Uterus (tissue), 2 donors: Measurements from ENCODE around the gene NCOA1.

Experiments
- POLR2A ChIP-seq, 2 donors: fragments of 450-650 bp; IDR thresholded peaks; one replicate each; pipeline ENCODE4 v1.6.1; 2016; ENCODE audit warnings: antibody characterized with exemption in 2 of 2, mild to moderate bottlenecking in 1 of 2, moderate library complexity in 1 of 2
- TF ChIP-seq, protein P1 (sequence below), 4 experiments: fragments of 200-600 bp in 2 of 4; fragments of 450-650 bp in 2 of 4; sonication (generic) in 2 of 4; IDR thresholded peaks; one replicate each; pipeline ENCODE4 v1.5.1; 2016 to 2019; ENCODE audit warnings: antibody characterized with exemption in 4 of 4, mild to moderate bottlenecking in 2 of 4, moderate library complexity in 1 of 4

DNA sequence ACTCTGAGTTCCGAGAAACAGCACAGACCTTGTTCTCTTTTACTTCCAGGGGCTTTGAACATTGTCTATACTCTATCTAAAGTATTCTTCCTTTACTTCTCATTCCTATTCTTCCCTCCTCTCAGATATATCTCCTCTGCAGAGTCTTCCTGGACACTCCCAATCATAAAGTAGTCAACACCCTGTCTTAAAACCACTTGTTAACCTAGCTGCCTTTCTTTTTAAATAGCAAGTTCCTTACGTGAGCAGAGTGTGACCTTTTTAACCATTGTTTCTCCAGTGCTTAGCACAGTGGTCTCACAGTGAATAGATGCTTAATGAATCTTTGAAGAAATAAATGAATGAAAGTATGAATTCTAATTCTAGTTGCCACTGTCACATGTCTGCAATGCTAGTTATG is 254.8 kb downstream of the NCOA1 start:
- TF ChIP-seq POLR2A (IDR thresholded peaks at IDR 0.05), result no peak
- TF ChIP-seq, protein P1, sequence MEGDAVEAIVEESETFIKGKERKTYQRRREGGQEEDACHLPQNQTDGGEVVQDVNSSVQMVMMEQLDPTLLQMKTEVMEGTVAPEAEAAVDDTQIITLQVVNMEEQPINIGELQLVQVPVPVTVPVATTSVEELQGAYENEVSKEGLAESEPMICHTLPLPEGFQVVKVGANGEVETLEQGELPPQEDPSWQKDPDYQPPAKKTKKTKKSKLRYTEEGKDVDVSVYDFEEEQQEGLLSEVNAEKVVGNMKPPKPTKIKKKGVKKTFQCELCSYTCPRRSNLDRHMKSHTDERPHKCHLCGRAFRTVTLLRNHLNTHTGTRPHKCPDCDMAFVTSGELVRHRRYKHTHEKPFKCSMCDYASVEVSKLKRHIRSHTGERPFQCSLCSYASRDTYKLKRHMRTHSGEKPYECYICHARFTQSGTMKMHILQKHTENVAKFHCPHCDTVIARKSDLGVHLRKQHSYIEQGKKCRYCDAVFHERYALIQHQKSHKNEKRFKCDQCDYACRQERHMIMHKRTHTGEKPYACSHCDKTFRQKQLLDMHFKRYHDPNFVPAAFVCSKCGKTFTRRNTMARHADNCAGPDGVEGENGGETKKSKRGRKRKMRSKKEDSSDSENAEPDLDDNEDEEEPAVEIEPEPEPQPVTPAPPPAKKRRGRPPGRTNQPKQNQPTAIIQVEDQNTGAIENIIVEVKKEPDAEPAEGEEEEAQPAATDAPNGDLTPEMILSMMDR (IDR thresholded peaks at IDR 0.05), result no peak
